SK-N-SH treated with all-trans-retinoic acid at 6 μM for 48 hours (cell line): Measurements from ENCODE around the gene OSCAR.

Experiments
- ATAC-seq: fragments of 200-7000 bp; cut with Tn5 transposase; 3 replicates; pipeline ENCODE4 v1.9.1; 2020; ENCODE audit warnings: mild to moderate bottlenecking, moderate library complexity
- ARNTL ChIP-seq: fragments of 450-650 bp; formaldehyde crosslinking; IDR thresholded peaks from 2 replicates; pipeline ENCODE4 v1.5.0; 2020; ENCODE audit warnings: low read depth, mild to moderate bottlenecking, moderate library complexity, borderline replicate concordance
- BACH2 ChIP-seq: fragments of 250-450 bp; sonication (Bioruptor Pico); IDR thresholded peaks from 2 replicates; pipeline ENCODE4 v1.9.0; 2021; ENCODE audit warnings: mild to moderate bottlenecking, borderline replicate concordance
- CSDC2 ChIP-seq: fragments of 250-450 bp; sonication (Bioruptor Pico); IDR thresholded peaks from 2 replicates; pipeline ENCODE4 v1.5.0; 2020; ENCODE audit warnings: mild to moderate bottlenecking, moderate library complexity
- ESRRG ChIP-seq: fragments of 250-450 bp; sonication (Bioruptor Pico); IDR thresholded peaks from 2 replicates; pipeline ENCODE4 v1.6.1; 2021; ENCODE audit warnings: mild to moderate bottlenecking
- GLIS3 ChIP-seq: fragments of 250-450 bp; sonication (Bioruptor Pico); IDR thresholded peaks from 2 replicates; pipeline ENCODE4 v1.5.0; 2020; ENCODE audit warnings: mild to moderate bottlenecking, moderate library complexity
- ISL1 ChIP-seq: fragments of 250-450 bp; sonication (Bioruptor Pico); IDR thresholded peaks from 2 replicates; pipeline ENCODE4 v2.1.2; 2022; ENCODE audit warnings: mild to moderate bottlenecking, moderate library complexity
- OSR1 ChIP-seq: fragments of 250-450 bp; sonication (Bioruptor Pico); IDR thresholded peaks from 2 replicates; pipeline ENCODE4 v1.8.0; 2022; ENCODE audit warnings: moderate library complexity, mild to moderate bottlenecking, inconsistent platforms
- PPARA ChIP-seq: fragments of 250-450 bp; sonication (Bioruptor Pico); IDR thresholded peaks from 2 replicates; pipeline ENCODE4 v1.5.0; 2020; ENCODE audit warnings: mild to moderate bottlenecking, borderline replicate concordance
- RARB ChIP-seq: fragments of 250-450 bp; sonication (Bioruptor Pico); IDR thresholded peaks from 2 replicates; pipeline ENCODE4 v1.8.0; 2021; ENCODE audit warnings: mild to moderate bottlenecking, moderate library complexity
- SNAI2 ChIP-seq: fragments of 250-450 bp; sonication (Bioruptor Pico); IDR thresholded peaks from 2 replicates; pipeline ENCODE4 v1.5.0; 2020; ENCODE audit warnings: mild to moderate bottlenecking, moderate library complexity
- TCF4 ChIP-seq: fragments of 250-450 bp; sonication (Bioruptor Pico); IDR thresholded peaks from 2 replicates; pipeline ENCODE4 v1.8.0; 2021; ENCODE audit warnings: mild to moderate bottlenecking, moderate library complexity, borderline replicate concordance
- TOX ChIP-seq: fragments of 250-450 bp; sonication (Bioruptor Pico); IDR thresholded peaks from 2 replicates; pipeline ENCODE4 v1.8.0; 2021; ENCODE audit warnings: mild to moderate bottlenecking, moderate library complexity, borderline replicate concordance
- ZC3H10 ChIP-seq: fragments of 250-450 bp; sonication (Bioruptor Pico); IDR thresholded peaks from 2 replicates; pipeline ENCODE4 v1.5.1; 2021; ENCODE audit warnings: mild to moderate bottlenecking, moderate library complexity
- ZFP3 ChIP-seq: fragments of 250-450 bp; sonication (Bioruptor Pico); IDR thresholded peaks from 2 replicates; pipeline ENCODE4 v1.5.0; 2020; ENCODE audit warnings: mild to moderate bottlenecking, moderate library complexity
- ZFP30 ChIP-seq: fragments of 450-650 bp; formaldehyde crosslinking; IDR thresholded peaks from 2 replicates; pipeline ENCODE4 v1.5.0; 2022; ENCODE audit warnings: mild to moderate bottlenecking, moderate library complexity
- ZNF565 ChIP-seq: fragments of 450-650 bp; formaldehyde crosslinking; conservative IDR thresholded peaks from 2 replicates; pipeline ENCODE4 v1.5.0; 2020; ENCODE audit warnings: low read depth, mild to moderate bottlenecking, moderate library complexity
- ZNF70 ChIP-seq: fragments of 450-650 bp; formaldehyde crosslinking; IDR thresholded peaks from 2 replicates; pipeline ENCODE4 v1.5.0; 2020; ENCODE audit warnings: mild to moderate bottlenecking, moderate library complexity
- ZNF8 ChIP-seq: fragments of 450-650 bp; formaldehyde crosslinking; IDR thresholded peaks from 2 replicates; pipeline ENCODE4 v1.5.0; 2020; ENCODE audit warnings: mild to moderate bottlenecking, moderate library complexity
- TF ChIP-seq, protein P1 (sequence below): fragments of 250-450 bp; sonication (Bioruptor Pico); IDR thresholded peaks from 2 replicates; pipeline ENCODE4 v1.5.0; 2020; ENCODE audit warnings: mild to moderate bottlenecking, moderate library complexity
- TF ChIP-seq, protein P2 (sequence below): fragments of 250-450 bp; sonication (Bioruptor Pico); IDR thresholded peaks from 2 replicates; pipeline ENCODE4 v1.8.0; 2021; ENCODE audit warnings: low read depth, mild to moderate bottlenecking, moderate library complexity, borderline replicate concordance
- TF ChIP-seq, protein P3 (sequence below): fragments of 250-450 bp; sonication (Bioruptor Pico); IDR thresholded peaks from 2 replicates; pipeline ENCODE4 v1.8.0; 2020; ENCODE audit warnings: mild to moderate bottlenecking, moderate library complexity, borderline replicate concordance
- TF ChIP-seq, protein P4 (sequence below): fragments of 250-450 bp; sonication (Bioruptor Pico); IDR thresholded peaks from 2 replicates; pipeline ENCODE4 v1.5.1; 2020; ENCODE audit warnings: low read depth, mild to moderate bottlenecking, moderate library complexity
- TF ChIP-seq, protein P5 (sequence below): fragments of 250-450 bp; sonication (Bioruptor Pico); IDR thresholded peaks from 2 replicates; pipeline ENCODE4 v1.5.1; 2021; ENCODE audit warnings: mild to moderate bottlenecking, moderate library complexity

OSCAR gene

DNA sequence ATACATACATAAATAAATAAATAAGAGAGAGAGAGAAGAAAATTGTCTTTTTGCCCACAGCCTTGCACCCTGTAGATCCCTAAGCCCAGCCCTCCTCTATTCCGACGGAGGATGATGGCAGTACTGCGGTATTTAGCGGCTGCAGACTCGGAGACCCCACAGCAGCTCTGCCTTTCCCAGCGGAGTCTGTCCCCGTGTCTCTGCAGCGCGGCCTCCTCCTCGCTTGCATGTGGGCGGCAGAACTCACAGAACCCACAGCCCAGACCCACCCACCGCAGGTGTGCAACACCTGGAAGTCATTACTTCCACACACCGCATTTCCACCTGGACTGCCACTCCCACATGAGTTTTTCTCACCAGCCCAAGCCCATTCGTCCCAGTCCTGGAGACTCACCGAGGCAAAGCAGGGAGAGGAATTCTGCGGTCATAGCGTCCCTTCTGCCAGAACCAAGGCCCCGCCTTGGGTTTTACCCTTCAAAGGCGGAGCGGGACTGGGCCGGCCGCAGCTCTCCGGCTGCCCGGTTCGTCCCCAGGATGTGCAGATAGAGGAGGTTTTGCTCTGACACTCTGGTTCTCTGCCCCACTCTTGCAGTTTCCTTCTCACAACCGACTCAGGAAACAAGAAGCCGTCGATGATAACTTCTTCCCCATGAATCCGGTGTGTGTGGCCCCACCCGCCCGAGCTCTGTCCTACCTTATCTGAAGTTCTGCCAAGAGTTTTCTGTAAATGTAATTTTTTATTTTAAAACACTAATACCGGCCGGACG, 37.1 kb downstream of the OSCAR start, which contains the start of gene VSTM1:
Gene VSTM1, minus strand, starts transcription at position 548 of the 767 bp plus-strand sequence. Its CDS starts 120 bp downstream, at position 428.
- TF ChIP-seq RARB (CRISPR knock-in tag) (no peak), BACH2 (CRISPR knock-in tag) (no peak), ZC3H10 (CRISPR knock-in tag) (no peak), ISL1 (CRISPR knock-in tag) (no peak), TCF4 (CRISPR knock-in tag) (no peak), ESRRG (CRISPR knock-in tag) (no peak)
- ATAC-seq: no peak

DNA sequence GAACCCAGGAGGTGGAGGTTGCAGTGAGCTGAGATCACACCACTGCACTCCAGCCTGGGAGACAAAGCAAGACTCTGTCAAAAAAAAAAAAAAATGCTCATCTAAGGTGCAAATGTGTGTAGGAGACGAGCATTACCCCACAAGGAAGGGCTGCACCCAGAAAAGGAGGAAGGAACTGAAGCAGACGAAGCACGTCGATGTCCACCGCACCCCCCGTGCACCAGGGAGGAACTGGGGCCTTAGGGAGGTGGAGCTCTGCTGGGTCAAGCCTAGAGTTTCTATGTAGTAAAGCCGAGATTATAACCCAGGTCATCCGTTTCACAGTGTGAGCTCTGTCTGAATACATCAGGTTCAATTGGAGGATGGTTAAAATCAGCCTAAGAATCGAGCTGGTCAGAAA, 38.0 kb downstream of the OSCAR start:
- ATAC-seq: no peak
- TF ChIP-seq, protein P1, sequence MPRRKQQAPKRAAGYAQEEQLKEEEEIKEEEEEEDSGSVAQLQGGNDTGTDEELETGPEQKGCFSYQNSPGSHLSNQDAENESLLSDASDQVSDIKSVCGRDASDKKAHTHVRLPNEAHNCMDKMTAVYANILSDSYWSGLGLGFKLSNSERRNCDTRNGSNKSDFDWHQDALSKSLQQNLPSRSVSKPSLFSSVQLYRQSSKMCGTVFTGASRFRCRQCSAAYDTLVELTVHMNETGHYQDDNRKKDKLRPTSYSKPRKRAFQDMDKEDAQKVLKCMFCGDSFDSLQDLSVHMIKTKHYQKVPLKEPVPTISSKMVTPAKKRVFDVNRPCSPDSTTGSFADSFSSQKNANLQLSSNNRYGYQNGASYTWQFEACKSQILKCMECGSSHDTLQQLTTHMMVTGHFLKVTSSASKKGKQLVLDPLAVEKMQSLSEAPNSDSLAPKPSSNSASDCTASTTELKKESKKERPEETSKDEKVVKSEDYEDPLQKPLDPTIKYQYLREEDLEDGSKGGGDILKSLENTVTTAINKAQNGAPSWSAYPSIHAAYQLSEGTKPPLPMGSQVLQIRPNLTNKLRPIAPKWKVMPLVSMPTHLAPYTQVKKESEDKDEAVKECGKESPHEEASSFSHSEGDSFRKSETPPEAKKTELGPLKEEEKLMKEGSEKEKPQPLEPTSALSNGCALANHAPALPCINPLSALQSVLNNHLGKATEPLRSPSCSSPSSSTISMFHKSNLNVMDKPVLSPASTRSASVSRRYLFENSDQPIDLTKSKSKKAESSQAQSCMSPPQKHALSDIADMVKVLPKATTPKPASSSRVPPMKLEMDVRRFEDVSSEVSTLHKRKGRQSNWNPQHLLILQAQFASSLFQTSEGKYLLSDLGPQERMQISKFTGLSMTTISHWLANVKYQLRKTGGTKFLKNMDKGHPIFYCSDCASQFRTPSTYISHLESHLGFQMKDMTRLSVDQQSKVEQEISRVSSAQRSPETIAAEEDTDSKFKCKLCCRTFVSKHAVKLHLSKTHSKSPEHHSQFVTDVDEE (CRISPR knock-in tag): no peak
- TF ChIP-seq, protein P2, sequence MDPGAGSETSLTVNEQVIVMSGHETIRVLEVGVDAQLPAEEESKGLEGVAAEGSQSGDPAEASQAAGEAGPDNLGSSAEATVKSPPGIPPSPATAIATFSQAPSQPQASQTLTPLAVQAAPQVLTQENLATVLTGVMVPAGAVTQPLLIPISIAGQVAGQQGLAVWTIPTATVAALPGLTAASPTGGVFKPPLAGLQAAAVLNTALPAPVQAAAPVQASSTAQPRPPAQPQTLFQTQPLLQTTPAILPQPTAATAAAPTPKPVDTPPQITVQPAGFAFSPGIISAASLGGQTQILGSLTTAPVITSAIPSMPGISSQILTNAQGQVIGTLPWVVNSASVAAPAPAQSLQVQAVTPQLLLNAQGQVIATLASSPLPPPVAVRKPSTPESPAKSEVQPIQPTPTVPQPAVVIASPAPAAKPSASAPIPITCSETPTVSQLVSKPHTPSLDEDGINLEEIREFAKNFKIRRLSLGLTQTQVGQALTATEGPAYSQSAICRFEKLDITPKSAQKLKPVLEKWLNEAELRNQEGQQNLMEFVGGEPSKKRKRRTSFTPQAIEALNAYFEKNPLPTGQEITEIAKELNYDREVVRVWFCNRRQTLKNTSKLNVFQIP (CRISPR knock-in tag): no peak
- TF ChIP-seq ZNF565 (CRISPR knock-in tag) (no peak), TCF4 (CRISPR knock-in tag) (no peak), CSDC2 (CRISPR knock-in tag) (no peak), ISL1 (CRISPR knock-in tag) (no peak), BACH2 (CRISPR knock-in tag) (no peak), ZC3H10 (CRISPR knock-in tag) (no peak), OSR1 (CRISPR knock-in tag) (no peak), SNAI2 (CRISPR knock-in tag) (no peak), RARB (CRISPR knock-in tag) (no peak), GLIS3 (CRISPR knock-in tag) (no peak), ZFP30 (no peak), ARNTL (no peak)
- TF ChIP-seq, protein P3, sequence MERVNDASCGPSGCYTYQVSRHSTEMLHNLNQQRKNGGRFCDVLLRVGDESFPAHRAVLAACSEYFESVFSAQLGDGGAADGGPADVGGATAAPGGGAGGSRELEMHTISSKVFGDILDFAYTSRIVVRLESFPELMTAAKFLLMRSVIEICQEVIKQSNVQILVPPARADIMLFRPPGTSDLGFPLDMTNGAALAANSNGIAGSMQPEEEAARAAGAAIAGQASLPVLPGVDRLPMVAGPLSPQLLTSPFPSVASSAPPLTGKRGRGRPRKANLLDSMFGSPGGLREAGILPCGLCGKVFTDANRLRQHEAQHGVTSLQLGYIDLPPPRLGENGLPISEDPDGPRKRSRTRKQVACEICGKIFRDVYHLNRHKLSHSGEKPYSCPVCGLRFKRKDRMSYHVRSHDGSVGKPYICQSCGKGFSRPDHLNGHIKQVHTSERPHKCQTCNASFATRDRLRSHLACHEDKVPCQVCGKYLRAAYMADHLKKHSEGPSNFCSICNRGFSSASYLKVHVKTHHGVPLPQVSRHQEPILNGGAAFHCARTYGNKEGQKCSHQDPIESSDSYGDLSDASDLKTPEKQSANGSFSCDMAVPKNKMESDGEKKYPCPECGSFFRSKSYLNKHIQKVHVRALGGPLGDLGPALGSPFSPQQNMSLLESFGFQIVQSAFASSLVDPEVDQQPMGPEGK: no peak
- TF ChIP-seq, protein P4, sequence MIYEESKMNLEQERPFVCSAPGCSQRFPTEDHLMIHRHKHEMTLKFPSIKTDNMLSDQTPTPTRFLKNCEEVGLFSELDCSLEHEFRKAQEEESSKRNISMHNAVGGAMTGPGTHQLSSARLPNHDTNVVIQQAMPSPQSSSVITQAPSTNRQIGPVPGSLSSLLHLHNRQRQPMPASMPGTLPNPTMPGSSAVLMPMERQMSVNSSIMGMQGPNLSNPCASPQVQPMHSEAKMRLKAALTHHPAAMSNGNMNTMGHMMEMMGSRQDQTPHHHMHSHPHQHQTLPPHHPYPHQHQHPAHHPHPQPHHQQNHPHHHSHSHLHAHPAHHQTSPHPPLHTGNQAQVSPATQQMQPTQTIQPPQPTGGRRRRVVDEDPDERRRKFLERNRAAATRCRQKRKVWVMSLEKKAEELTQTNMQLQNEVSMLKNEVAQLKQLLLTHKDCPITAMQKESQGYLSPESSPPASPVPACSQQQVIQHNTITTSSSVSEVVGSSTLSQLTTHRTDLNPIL (CRISPR knock-in tag): no peak
- TF ChIP-seq, protein P5, sequence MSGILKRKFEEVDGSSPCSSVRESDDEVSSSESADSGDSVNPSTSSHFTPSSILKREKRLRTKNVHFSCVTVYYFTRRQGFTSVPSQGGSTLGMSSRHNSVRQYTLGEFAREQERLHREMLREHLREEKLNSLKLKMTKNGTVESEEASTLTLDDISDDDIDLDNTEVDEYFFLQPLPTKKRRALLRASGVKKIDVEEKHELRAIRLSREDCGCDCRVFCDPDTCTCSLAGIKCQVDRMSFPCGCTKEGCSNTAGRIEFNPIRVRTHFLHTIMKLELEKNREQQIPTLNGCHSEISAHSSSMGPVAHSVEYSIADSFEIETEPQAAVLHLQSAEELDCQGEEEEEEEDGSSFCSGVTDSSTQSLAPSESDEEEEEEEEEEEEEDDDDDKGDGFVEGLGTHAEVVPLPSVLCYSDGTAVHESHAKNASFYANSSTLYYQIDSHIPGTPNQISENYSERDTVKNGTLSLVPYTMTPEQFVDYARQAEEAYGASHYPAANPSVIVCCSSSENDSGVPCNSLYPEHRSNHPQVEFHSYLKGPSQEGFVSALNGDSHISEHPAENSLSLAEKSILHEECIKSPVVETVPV (CRISPR knock-in tag): no peak

DNA sequence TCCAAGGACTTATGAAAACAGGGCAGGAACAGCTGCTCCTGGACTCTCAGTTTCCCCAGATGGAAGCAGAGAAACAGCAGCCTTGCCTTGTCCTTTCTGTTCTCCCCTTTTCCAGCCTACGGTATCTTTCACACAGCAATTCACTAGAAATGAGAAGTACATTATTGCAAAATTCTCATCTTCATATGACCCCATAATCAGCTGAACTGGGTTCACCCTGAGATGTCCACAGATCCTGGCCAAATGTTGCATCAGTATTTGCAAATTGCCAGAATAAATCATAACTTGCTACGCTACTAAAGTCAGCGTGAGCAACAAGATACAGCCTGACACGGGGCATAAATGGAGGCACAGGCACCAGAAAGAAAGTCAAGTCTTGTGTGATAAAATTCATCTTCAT, 53.0 kb downstream of the OSCAR start:
- ATAC-seq: no peak
- TF ChIP-seq TOX: no peak
- no peak for TF ChIP-seq ESRRG (CRISPR knock-in tag)
- TF ChIP-seq, protein P5 (CRISPR knock-in tag): no peak
- TF ChIP-seq, protein P1 (CRISPR knock-in tag): no peak
- no peak for TF ChIP-seq PPARA (CRISPR knock-in tag)
- TF ChIP-seq ISL1 (CRISPR knock-in tag): no peak
- TF ChIP-seq ZNF70 (CRISPR knock-in tag): no peak
- no peak for TF ChIP-seq ZNF8 (CRISPR knock-in tag)
- no peak for TF ChIP-seq ZFP3 (CRISPR knock-in tag)
- TF ChIP-seq BACH2 (CRISPR knock-in tag): no peak
- TF ChIP-seq RARB (CRISPR knock-in tag): no peak
